GM23338 (cell line): Measurements from ENCODE around the gene HKDC1. TPM values are rescaled to one million over a fixed set of nuclear protein-coding genes. Genes with fewer than 3 reads are reported as not detected.
A peak's percentile ranks its signal among the peaks of the same experiment; 100 is the strongest.

Experiments used
- ATAC-seq: fragments of 200-7000 bp; cut with Tn5 transposase; 3 replicates; pipeline ENCODE4 v1.9.1; 2020
- DNase-seq: peaks from one replicate; pipeline ENCODE4 v3.0.0-alpha.2; 2015; ENCODE audit warnings: low spot score
- H2AFZ ChIP-seq: fragments of 200-600 bp; sonication (generic); 2 replicates; pipeline ENCODE4 v1.8.0; 2016; ENCODE audit warnings: antibody characterized with exemption, mild to moderate bottlenecking, moderate library complexity
- H3F3A ChIP-seq: fragments of 200-600 bp; sonication (generic); replicated peaks from 2 replicates; pipeline ENCODE4 v1.8.0; 2017; ENCODE audit warnings: antibody characterized with exemption, mixed run types, low read depth
- H3K27ac ChIP-seq: fragments of 200-600 bp; sonication (generic); 2 replicates; pipeline ENCODE4 v1.6.1; 2016; ENCODE audit warnings: low read depth
- H3K27me3 ChIP-seq: fragments of 200-600 bp; sonication (generic); 2 replicates; pipeline ENCODE4 v1.8.0; 2016; ENCODE audit warnings: mild to moderate bottlenecking, mixed run types, moderate library complexity; ENCODE audit not compliant: insufficient read depth
- H3K36me3 ChIP-seq: fragments of 200-600 bp; sonication (generic); 2 replicates; pipeline ENCODE4 v1.8.0; 2016; ENCODE audit warnings: mild to moderate bottlenecking; ENCODE audit not compliant: insufficient read depth
- H3K4me1 ChIP-seq: fragments of 200-600 bp; sonication (generic); 2 replicates; pipeline ENCODE4 v1.8.0; 2016; ENCODE audit warnings: mild to moderate bottlenecking, moderate library complexity; ENCODE audit not compliant: insufficient read depth
- H3K4me2 ChIP-seq: fragments of 200-600 bp; sonication (generic); 2 replicates; pipeline ENCODE4 v1.7.1; 2017; ENCODE audit warnings: mixed run types
- H3K4me3 ChIP-seq: fragments of 200-600 bp; sonication (generic); 2 replicates; pipeline ENCODE4 v1.6.1; 2016; ENCODE audit warnings: mixed run types
- H3K79me2 ChIP-seq: fragments of 200-600 bp; sonication (generic); replicated peaks from 2 replicates; pipeline ENCODE4 v1.8.0; 2017; ENCODE audit warnings: mild to moderate bottlenecking; ENCODE audit not compliant: insufficient read depth
- H3K9me2 ChIP-seq: fragments of 200-600 bp; sonication (generic); 2 replicates; pipeline ENCODE4 v1.8.0; 2017; ENCODE audit not compliant: insufficient read depth
- H4K20me1 ChIP-seq: fragments of 200-600 bp; sonication (generic); replicated peaks from 2 replicates; pipeline ENCODE4 v1.8.0; 2017; ENCODE audit warnings: mild to moderate bottlenecking; ENCODE audit not compliant: insufficient read depth
- H3K27ac Mint-ChIP-seq: 2 replicates; pipeline ENCODE4 v1.8.0; 2020; ENCODE audit warnings: inconsistent platforms, mild to moderate bottlenecking, moderate library complexity, mixed read lengths
- H3K27me3 Mint-ChIP-seq: 3 replicates; pipeline ENCODE4 v1.8.0; 2022; ENCODE audit warnings: low read depth, mild to moderate bottlenecking, moderate library complexity, mixed read lengths, inconsistent platforms; ENCODE audit not compliant: insufficient read depth, poor library complexity
- H3K36me3 Mint-ChIP-seq: 3 replicates; pipeline ENCODE4 v1.8.0; 2021; ENCODE audit warnings: low read depth, mild to moderate bottlenecking, inconsistent platforms, moderate library complexity, mixed read lengths
- H3K4me1 Mint-ChIP-seq: 3 replicates; pipeline ENCODE4 v1.8.0; 2020; ENCODE audit warnings: mild to moderate bottlenecking, inconsistent platforms, mixed read lengths
- H3K4me3 Mint-ChIP-seq: 3 replicates; pipeline ENCODE4 v1.8.0; 2021; ENCODE audit warnings: moderate library complexity, mild to moderate bottlenecking, inconsistent platforms, mixed read lengths
- H3K9me3 Mint-ChIP-seq: 3 replicates; pipeline ENCODE4 v1.8.0; 2020; ENCODE audit warnings: moderate library complexity, mild to moderate bottlenecking, inconsistent platforms, mixed read lengths
- CREB1 ChIP-seq: fragments of 250-450 bp; sonication (Bioruptor Pico); IDR thresholded peaks from 2 replicates; pipeline ENCODE4 v1.5.0; 2020; ENCODE audit warnings: low read depth, mild to moderate bottlenecking, moderate library complexity
- EZH2 ChIP-seq: fragments of 200-600 bp; sonication (generic); IDR thresholded peaks from one replicate; pipeline ENCODE4 v1.8.0; 2017; ENCODE audit warnings: antibody characterized with exemption, mild to moderate bottlenecking, low read depth; ENCODE audit not compliant: unreplicated experiment
- EZH2phosphoT487 ChIP-seq: fragments of 200-600 bp; sonication (generic); IDR thresholded peaks from one replicate; pipeline ENCODE4 v1.8.1; 2018; ENCODE audit warnings: antibody characterized with exemption; ENCODE audit not compliant: unreplicated experiment
- JUNB ChIP-seq: IDR thresholded peaks from one replicate; pipeline ENCODE4 v1.6.1; 2016; ENCODE audit warnings: antibody characterized with exemption; ENCODE audit not compliant: unreplicated experiment
- NANOG ChIP-seq: IDR thresholded peaks from 2 replicates; pipeline ENCODE4 v1.6.1; 2016; ENCODE audit warnings: antibody characterized with exemption, borderline replicate concordance
- POLR2AphosphoS5 ChIP-seq: IDR thresholded peaks from 2 replicates; pipeline ENCODE4 v1.6.1; 2016; ENCODE audit warnings: antibody characterized with exemption, low read depth
- STAT1 ChIP-seq: IDR thresholded peaks from one replicate; pipeline ENCODE4 v1.6.1; 2016; ENCODE audit warnings: antibody characterized with exemption; ENCODE audit not compliant: unreplicated experiment
- ZNF114 ChIP-seq: fragments of 250-450 bp; sonication (Bioruptor Pico); IDR thresholded peaks from 2 replicates; pipeline ENCODE4 v1.5.0; 2020; ENCODE audit warnings: mild to moderate bottlenecking, moderate library complexity
- ZNF331 ChIP-seq: fragments of 250-450 bp; sonication (Bioruptor Pico); IDR thresholded peaks from 2 replicates; pipeline ENCODE4 v1.5.0; 2020; ENCODE audit warnings: low read depth, mild to moderate bottlenecking, moderate library complexity
- polyA plus RNA-seq: library from polyadenylated mRNA; unstranded; fragments of >200 nt; fragmentation: Nextera tagmentation; extraction: Ambion mirVana; gene quantifications from 2 replicates; pipeline ENCODE4 v1.2.1, GENCODE V29; 2016
- total RNA-seq: library from RNA; depleted of rRNA; stranded (reverse); fragments of >200 nt; shearing (Covaris generic); gene quantifications from 2 replicates; pipeline ENCODE4 v1.2.3, GENCODE V29; 2014
- TF ChIP-seq, protein P1 (sequence below), 2 experiments: fragments of 200-600 bp in 1 of 2; sonication (generic) in 1 of 2; conservative IDR thresholded peaks; 2 replicates each; pipeline versions ENCODE4 v1.5.1 to v1.6.1; 2016 to 2017; ENCODE audit warnings: antibody characterized with exemption in 2 of 2, low read depth in 2 of 2, mild to moderate bottlenecking in 2 of 2, moderate library complexity in 1 of 2
- TF ChIP-seq, protein P2 (sequence below): IDR thresholded peaks from one replicate; pipeline ENCODE4 v1.6.1; 2018; ENCODE audit warnings: antibody characterized with exemption; ENCODE audit not compliant: unreplicated experiment
- TF ChIP-seq, protein P3 (sequence below): IDR thresholded peaks from 2 replicates; pipeline ENCODE4 v1.6.1; 2016; ENCODE audit warnings: antibody characterized with exemption
- TF ChIP-seq, protein P4 (sequence below): fragments of 250-450 bp; sonication (Bioruptor Pico); IDR thresholded peaks from 2 replicates; pipeline ENCODE4 v1.5.0; 2020; ENCODE audit warnings: mild to moderate bottlenecking, moderate library complexity

The HKDC1 gene
- total and polyA plus RNA-seq, 2 experiments from 2014 or later = 0.03 TPM; not detected in 1

DNA sequence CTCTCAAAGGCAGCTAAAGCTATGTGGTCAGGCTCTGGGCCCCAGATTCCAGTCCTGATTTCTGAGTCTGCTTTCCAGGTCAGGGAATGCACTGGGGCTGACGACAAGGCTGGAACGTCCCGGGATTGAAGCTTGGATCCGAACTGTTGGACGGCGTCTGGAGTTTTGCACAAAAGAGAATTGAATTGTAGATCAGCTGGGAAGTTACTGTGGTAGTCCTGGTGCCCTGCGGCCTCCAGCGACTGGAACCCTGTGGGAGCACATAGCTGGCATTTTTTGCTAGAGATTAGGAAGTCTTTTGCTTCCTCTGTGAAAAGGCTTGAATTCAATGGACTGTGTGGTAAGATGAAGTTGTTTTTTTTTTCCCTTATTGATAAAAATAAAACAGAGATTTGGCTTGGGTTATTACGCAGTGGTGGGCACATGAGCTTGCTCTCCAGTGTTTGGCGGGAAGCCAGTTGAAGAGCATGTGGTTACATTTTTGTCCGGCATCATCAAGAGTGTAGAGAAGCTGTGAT, 58.4 kb downstream of the HKDC1 start, which contains the start of gene HK1:
TSS of gene HK1 (plus strand) at position 51 of the 518 bp plus-strand sequence.
- Mint-ChIP-seq H3K27ac (no peak within 1 kb of the TSS), H3K9me3 (no peaks in the 10 kb centered on the region), H3K36me3 (no peaks in the 10 kb centered on the region), H3K4me1 (peaks cover 9% of the 10 kb centered on the region), H3K27me3 (peaks cover 7% of the 10 kb centered on the region), H3K4me3 (no peak within 1 kb of the TSS)
- Histone ChIP-seq H3K27ac (no peak within 1 kb of the TSS), H3F3A (no peaks in the 10 kb centered on the region), H3K36me3 (no peaks in the 10 kb centered on the region), H3K4me2 (no peak within 1 kb of the TSS), H3K9me2 (peaks cover 15% of the 10 kb centered on the region), H3K79me2 (no peaks in the 10 kb centered on the region), H3K4me3 (no peak within 1 kb of the TSS), H4K20me1 (no peaks in the 10 kb centered on the region), H2AFZ (peak within 1 kb of the TSS; percentile 61), H3K27me3 (no peaks in the 10 kb centered on the region), H3K4me1 (peaks cover 10% of the 10 kb centered on the region)
- TF ChIP-seq NANOG (no peak), CREB1 (CRISPR knock-in tag) (no peak), ZNF331 (CRISPR knock-in tag) (no peak), POLR2AphosphoS5 (no peak), EZH2phosphoT487 (no peak), ZNF114 (no peak), JUNB (no peak), STAT1 (no peak), EZH2 (no peak)
- TF ChIP-seq, protein P1, sequence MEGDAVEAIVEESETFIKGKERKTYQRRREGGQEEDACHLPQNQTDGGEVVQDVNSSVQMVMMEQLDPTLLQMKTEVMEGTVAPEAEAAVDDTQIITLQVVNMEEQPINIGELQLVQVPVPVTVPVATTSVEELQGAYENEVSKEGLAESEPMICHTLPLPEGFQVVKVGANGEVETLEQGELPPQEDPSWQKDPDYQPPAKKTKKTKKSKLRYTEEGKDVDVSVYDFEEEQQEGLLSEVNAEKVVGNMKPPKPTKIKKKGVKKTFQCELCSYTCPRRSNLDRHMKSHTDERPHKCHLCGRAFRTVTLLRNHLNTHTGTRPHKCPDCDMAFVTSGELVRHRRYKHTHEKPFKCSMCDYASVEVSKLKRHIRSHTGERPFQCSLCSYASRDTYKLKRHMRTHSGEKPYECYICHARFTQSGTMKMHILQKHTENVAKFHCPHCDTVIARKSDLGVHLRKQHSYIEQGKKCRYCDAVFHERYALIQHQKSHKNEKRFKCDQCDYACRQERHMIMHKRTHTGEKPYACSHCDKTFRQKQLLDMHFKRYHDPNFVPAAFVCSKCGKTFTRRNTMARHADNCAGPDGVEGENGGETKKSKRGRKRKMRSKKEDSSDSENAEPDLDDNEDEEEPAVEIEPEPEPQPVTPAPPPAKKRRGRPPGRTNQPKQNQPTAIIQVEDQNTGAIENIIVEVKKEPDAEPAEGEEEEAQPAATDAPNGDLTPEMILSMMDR (conservative IDR thresholded peaks at IDR 0.05; ENCODE audit: low read depth in 2 of 2) = no peak
- TF ChIP-seq, protein P2, sequence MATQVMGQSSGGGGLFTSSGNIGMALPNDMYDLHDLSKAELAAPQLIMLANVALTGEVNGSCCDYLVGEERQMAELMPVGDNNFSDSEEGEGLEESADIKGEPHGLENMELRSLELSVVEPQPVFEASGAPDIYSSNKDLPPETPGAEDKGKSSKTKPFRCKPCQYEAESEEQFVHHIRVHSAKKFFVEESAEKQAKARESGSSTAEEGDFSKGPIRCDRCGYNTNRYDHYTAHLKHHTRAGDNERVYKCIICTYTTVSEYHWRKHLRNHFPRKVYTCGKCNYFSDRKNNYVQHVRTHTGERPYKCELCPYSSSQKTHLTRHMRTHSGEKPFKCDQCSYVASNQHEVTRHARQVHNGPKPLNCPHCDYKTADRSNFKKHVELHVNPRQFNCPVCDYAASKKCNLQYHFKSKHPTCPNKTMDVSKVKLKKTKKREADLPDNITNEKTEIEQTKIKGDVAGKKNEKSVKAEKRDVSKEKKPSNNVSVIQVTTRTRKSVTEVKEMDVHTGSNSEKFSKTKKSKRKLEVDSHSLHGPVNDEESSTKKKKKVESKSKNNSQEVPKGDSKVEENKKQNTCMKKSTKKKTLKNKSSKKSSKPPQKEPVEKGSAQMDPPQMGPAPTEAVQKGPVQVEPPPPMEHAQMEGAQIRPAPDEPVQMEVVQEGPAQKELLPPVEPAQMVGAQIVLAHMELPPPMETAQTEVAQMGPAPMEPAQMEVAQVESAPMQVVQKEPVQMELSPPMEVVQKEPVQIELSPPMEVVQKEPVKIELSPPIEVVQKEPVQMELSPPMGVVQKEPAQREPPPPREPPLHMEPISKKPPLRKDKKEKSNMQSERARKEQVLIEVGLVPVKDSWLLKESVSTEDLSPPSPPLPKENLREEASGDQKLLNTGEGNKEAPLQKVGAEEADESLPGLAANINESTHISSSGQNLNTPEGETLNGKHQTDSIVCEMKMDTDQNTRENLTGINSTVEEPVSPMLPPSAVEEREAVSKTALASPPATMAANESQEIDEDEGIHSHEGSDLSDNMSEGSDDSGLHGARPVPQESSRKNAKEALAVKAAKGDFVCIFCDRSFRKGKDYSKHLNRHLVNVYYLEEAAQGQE = no peak
- TF ChIP-seq, protein P3, sequence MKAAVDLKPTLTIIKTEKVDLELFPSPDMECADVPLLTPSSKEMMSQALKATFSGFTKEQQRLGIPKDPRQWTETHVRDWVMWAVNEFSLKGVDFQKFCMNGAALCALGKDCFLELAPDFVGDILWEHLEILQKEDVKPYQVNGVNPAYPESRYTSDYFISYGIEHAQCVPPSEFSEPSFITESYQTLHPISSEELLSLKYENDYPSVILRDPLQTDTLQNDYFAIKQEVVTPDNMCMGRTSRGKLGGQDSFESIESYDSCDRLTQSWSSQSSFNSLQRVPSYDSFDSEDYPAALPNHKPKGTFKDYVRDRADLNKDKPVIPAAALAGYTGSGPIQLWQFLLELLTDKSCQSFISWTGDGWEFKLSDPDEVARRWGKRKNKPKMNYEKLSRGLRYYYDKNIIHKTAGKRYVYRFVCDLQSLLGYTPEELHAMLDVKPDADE = no peak
- TF ChIP-seq, protein P4, sequence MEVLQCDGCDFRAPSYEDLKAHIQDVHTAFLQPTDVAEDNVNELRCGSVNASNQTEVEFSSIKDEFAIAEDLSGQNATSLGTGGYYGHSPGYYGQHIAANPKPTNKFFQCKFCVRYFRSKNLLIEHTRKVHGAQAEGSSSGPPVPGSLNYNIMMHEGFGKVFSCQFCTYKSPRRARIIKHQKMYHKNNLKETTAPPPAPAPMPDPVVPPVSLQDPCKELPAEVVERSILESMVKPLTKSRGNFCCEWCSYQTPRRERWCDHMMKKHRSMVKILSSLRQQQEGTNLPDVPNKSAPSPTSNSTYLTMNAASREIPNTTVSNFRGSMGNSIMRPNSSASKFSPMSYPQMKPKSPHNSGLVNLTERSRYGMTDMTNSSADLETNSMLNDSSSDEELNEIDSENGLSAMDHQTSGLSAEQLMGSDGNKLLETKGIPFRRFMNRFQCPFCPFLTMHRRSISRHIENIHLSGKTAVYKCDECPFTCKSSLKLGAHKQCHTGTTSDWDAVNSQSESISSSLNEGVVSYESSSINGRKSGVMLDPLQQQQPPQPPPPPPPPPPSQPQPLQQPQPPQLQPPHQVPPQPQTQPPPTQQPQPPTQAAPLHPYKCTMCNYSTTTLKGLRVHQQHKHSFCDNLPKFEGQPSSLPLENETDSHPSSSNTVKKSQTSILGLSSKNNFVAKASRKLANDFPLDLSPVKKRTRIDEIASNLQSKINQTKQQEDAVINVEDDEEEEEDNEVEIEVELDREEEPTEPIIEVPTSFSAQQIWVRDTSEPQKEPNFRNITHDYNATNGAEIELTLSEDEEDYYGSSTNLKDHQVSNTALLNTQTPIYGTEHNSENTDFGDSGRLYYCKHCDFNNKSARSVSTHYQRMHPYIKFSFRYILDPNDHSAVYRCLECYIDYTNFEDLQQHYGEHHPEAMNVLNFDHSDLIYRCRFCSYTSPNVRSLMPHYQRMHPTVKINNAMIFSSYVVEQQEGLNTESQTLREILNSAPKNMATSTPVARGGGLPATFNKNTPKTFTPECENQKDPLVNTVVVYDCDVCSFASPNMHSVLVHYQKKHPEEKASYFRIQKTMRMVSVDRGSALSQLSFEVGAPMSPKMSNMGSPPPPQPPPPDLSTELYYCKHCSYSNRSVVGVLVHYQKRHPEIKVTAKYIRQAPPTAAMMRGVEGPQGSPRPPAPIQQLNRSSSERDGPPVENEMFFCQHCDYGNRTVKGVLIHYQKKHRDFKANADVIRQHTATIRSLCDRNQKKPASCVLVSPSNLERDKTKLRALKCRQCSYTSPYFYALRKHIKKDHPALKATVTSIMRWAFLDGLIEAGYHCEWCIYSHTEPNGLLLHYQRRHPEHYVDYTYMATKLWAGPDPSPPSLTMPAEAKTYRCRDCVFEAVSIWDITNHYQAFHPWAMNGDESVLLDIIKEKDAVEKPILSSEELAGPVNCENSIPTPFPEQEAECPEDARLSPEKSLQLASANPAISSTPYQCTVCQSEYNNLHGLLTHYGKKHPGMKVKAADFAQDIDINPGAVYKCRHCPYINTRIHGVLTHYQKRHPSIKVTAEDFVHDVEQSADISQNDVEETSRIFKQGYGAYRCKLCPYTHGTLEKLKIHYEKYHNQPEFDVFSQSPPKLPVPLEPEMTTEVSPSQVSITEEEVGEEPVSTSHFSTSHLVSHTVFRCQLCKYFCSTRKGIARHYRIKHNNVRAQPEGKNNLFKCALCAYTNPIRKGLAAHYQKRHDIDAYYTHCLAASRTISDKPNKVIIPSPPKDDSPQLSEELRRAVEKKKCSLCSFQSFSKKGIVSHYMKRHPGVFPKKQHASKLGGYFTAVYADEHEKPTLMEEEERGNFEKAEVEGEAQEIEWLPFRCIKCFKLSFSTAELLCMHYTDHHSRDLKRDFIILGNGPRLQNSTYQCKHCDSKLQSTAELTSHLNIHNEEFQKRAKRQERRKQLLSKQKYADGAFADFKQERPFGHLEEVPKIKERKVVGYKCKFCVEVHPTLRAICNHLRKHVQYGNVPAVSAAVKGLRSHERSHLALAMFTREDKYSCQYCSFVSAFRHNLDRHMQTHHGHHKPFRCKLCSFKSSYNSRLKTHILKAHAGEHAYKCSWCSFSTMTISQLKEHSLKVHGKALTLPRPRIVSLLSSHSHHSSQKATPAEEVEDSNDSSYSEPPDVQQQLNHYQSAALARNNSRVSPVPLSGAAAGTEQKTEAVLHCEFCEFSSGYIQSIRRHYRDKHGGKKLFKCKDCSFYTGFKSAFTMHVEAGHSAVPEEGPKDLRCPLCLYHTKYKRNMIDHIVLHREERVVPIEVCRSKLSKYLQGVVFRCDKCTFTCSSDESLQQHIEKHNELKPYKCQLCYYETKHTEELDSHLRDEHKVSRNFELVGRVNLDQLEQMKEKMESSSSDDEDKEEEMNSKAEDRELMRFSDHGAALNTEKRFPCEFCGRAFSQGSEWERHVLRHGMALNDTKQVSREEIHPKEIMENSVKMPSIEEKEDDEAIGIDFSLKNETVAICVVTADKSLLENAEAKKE (CRISPR knock-in tag) = no peak
- DNase-seq (peak; percentile 15), ATAC-seq (peak; percentile 57)
